ENCODE data around the gene UNC5A.

Gene UNC5A

DNA sequence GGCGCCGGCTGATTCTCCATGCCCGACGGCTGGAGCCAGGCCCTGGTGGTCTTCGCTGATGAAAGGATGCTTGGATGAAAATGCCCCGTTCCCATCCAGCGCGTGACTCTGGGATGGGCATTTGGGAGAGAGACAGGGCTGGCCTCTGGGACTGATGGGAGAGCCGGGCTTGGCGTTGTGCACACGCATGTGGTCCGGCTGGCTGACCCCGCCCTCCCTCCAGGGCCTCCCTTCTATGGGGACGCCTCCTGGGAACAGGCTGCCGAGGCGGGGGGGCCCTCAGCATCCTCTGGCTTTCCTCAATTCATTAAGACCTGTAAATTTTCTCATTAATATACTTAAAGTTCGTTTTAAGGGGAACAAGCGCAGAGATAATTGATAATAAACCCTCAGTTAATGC is 36.8 kb downstream of the UNC5A start:
- Histone ChIP-seq H3K4me3 (ENCODE audit: low read length in 2 of 2) (no peak overlapping the region), H3K4me1 (ENCODE audit: control insufficient read depth, insufficient read depth, low read length) (no peaks in the 10 kb centered on the region), H3K36me3 (ENCODE audit: control insufficient read depth in 2 of 2, insufficient read depth in 2 of 2, low read length in 2 of 2) (no peaks in the 10 kb centered on the region), H3K9ac (ENCODE audit: low read length in 2 of 2) (no peak overlapping the region), H3K27ac (ENCODE audit: low read length) (no peak overlapping the region), H3K27me3 (ENCODE audit: control insufficient read depth in 1 of 2, insufficient read depth in 2 of 2, low read length in 2 of 2) (peaks cover 28 to 35% of the 10 kb centered on the region in 2 donors), H3K9me3 (ENCODE audit: control insufficient read depth in 2 of 2, low read length in 2 of 2) (no peaks in the 10 kb centered on the region)

DNA sequence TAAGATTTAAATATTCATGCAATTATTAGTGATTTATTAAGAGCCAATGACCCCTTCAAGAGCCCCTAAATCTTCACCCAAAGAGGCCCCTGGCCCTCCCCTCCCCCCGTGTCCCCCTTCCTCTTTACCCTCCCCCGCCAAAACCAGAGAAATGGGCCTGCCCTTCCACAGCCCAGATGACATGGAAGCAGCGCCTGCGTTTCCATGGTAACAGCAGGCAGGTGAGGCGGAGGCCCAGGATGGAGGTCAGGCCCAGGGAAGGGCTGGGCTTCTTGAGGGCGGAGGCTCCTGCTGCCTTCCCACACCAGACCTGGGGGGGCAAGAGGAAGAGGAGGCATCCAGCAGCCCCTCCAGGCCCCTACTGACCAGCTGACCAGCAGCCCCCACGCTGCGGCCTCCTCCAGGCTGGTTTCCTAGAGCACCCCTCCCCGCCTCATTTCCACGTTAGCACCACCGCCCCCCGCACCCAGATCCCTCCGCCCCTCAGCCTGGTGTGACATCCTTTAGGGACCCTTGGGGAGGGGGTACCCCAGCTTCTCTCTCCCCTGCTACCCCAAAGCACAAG is 37.4 kb downstream of the UNC5A start:
- Histone ChIP-seq H3K27ac (ENCODE audit: low read length) (no peak overlapping the region), H3K36me3 (ENCODE audit: control insufficient read depth in 2 of 2, insufficient read depth in 2 of 2, low read length in 2 of 2) (no peaks in the 10 kb centered on the region), H3K4me3 (ENCODE audit: low read length in 2 of 2) (no peak overlapping the region), H3K9me3 (ENCODE audit: control insufficient read depth in 2 of 2, low read length in 2 of 2) (no peaks in the 10 kb centered on the region), H3K4me1 (ENCODE audit: control insufficient read depth, insufficient read depth, low read length) (no peaks in the 10 kb centered on the region), H3K27me3 (ENCODE audit: control insufficient read depth in 1 of 2, insufficient read depth in 2 of 2, low read length in 2 of 2) (peaks cover 28 to 35% of the 10 kb centered on the region in 2 donors), H3K9ac (ENCODE audit: low read length in 2 of 2) (no peak overlapping the region)

DNA sequence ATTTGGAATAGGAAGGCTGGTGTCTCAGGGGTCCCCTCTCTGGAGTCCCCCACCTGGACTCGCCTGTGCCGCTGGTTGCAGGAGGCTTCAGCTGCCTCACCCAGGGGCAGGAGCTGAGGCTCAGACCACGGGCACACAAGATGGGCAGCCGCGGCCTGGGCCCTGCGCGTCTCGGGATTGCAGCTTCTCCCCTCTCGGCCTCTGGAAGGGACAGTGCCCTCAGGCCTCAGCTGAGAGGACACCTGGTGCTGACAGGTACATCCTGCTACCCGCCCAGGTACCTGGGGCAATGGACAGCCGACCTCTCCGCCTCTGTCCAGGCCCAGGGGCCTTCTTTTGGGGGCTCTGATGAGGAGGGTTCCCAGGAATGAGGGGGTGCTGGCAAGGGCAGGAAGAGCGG is 38.3 kb downstream of the UNC5A start:
- Histone ChIP-seq H3K9me3 (ENCODE audit: control insufficient read depth in 2 of 2, low read length in 2 of 2) (no peaks in the 10 kb centered on the region), H3K4me3 (ENCODE audit: low read length in 2 of 2) (no peak overlapping the region), H3K36me3 (ENCODE audit: control insufficient read depth in 2 of 2, insufficient read depth in 2 of 2, low read length in 2 of 2) (no peaks in the 10 kb centered on the region), H3K27ac (ENCODE audit: low read length) (no peak overlapping the region), H3K4me1 (ENCODE audit: control insufficient read depth, insufficient read depth, low read length) (no peaks in the 10 kb centered on the region), H3K27me3 (ENCODE audit: control insufficient read depth in 1 of 2, insufficient read depth in 2 of 2, low read length in 2 of 2) (peaks cover 28 to 35% of the 10 kb centered on the region in 2 donors), H3K9ac (ENCODE audit: low read length in 2 of 2) (no peak overlapping the region)

DNA sequence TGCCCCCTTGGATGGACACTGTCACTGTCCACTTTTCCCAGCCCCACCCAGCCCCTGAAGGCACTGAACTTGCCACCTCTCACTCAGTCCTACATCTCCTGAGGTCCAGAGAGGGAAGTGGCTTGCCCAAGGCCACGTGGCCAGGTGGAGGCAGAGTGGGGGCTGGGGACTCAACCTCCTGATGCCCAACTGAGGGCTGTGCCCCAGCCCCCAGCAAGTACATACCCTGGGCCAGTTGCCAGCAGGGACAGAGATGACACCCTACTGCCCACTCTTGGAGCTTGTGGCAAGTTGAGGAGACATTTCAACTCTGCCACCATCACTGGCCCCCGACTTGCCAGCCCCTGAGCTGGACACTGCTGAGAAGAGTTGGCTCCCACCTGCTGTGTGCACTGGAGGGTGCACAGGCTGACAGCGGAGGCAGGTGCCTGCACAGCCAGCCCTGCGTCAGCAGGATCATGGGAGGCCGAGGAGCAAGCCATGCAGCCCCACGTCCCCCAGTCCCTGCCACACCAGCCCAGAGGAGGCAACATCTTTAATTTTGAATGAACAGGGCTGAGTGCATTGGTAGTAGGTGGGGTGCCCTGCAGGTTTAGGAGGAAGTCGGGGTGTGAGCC is 39.4 kb downstream of the UNC5A start:
- H3K27ac ChIP-seq (ENCODE audit: low read length): no peak overlapping the region
- peaks cover 32 to 35% of the 10 kb centered on the region in 2 donors for H3K27me3 ChIP-seq (ENCODE audit: control insufficient read depth in 1 of 2, insufficient read depth in 2 of 2, low read length in 2 of 2)
- no peak overlapping the region for H3K4me3 ChIP-seq (ENCODE audit: low read length in 2 of 2)
- no peaks in the 10 kb centered on the region for H3K36me3 ChIP-seq (ENCODE audit: control insufficient read depth in 2 of 2, insufficient read depth in 2 of 2, low read length in 2 of 2)
- no peaks in the 10 kb centered on the region for H3K9me3 ChIP-seq (ENCODE audit: control insufficient read depth in 2 of 2, low read length in 2 of 2)
- H3K4me1 ChIP-seq (ENCODE audit: control insufficient read depth, insufficient read depth, low read length): no peaks in the 10 kb centered on the region
- no peak overlapping the region for H3K9ac ChIP-seq (ENCODE audit: low read length in 2 of 2)

DNA sequence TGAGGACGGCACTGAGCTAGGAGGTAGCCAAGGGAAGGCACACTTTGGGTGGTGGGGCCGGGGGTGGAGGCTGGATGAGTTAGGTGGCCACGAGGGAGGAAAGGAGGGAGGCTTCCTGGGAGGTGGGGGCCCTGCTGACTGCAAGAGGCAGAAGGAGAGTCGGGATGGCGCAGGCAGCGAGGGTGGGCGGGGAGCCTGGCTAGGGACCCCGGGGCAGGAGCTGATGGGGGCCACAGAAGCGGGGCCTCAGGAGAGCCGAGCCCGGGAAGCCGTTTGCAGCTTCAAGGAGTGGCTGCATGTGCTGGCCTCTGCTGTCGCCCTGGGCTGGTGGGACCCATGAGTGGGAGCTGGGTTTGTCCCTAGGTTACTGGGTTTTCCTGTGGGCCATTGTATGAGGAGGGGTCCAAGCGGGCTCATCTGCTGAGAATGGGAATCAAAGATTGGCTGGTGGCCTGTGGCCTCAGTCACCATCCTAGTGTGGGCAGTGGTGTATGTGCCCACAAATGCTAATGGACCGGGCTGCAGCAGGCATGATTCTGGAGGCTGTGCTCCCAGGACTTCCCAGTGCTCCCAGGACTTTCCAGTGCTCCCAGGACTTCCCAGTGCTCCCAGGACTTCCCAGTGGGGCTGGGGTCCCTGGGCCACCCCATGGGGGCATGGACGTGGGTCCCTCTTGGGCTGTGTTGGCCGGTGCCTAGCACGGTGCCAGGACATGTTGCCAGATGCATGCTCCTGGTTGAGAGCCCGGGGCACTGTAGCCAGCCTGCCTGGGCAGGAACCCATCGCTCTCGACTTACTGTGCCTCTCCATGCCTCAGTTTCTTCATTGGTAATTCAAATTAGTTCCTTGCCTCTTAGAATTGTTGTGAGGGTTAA is 40.2 kb downstream of the UNC5A start:
- Histone ChIP-seq H3K9me3 (ENCODE audit: control insufficient read depth in 2 of 2, low read length in 2 of 2) (no peaks in the 10 kb centered on the region), H3K27ac (ENCODE audit: low read length) (no peak overlapping the region), H3K27me3 (ENCODE audit: control insufficient read depth in 1 of 2, insufficient read depth in 2 of 2, low read length in 2 of 2) (peaks cover 31% of the 10 kb centered on the region in 2 donors), H3K9ac (ENCODE audit: low read length in 2 of 2) (no peak overlapping the region), H3K36me3 (ENCODE audit: control insufficient read depth in 2 of 2, insufficient read depth in 2 of 2, low read length in 2 of 2) (no peaks in the 10 kb centered on the region), H3K4me3 (ENCODE audit: low read length in 2 of 2) (no peak overlapping the region), H3K4me1 (ENCODE audit: control insufficient read depth, insufficient read depth, low read length) (no peaks in the 10 kb centered on the region)

DNA sequence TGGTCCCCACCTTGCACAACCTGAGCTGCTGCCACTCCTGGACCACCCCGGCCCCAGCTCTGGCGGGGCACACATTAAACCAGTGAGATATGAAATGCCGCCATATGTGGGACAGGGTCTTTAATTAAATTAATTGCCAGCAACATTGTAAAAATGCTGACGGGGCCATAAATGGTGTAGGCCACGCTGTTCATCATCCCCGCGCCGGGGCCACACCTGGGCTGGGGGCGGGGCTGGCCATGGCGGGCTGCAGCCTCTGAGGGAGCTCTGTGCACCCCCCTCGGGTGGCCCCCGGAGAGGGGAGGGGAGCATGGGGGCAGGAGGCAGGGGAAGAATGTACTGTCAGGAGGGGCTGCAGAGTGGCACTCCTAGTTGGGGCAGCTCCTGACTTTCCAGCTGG is 41.0 kb downstream of the UNC5A start:
- H3K27me3 ChIP-seq (ENCODE audit: control insufficient read depth in 1 of 2, insufficient read depth in 2 of 2, low read length in 2 of 2): peaks cover 26 to 29% of the 10 kb centered on the region in 2 donors
- H3K9me3 ChIP-seq (ENCODE audit: control insufficient read depth in 2 of 2, low read length in 2 of 2): no peaks in the 10 kb centered on the region
- no peak overlapping the region for H3K4me3 ChIP-seq (ENCODE audit: low read length in 2 of 2)
- no peaks in the 10 kb centered on the region for H3K36me3 ChIP-seq (ENCODE audit: control insufficient read depth in 2 of 2, insufficient read depth in 2 of 2, low read length in 2 of 2)
- H3K27ac ChIP-seq (ENCODE audit: low read length): no peak overlapping the region
- H3K9ac ChIP-seq (ENCODE audit: low read length in 2 of 2): no peak overlapping the region
- H3K4me1 ChIP-seq (ENCODE audit: control insufficient read depth, insufficient read depth, low read length): no peaks in the 10 kb centered on the region

DNA sequence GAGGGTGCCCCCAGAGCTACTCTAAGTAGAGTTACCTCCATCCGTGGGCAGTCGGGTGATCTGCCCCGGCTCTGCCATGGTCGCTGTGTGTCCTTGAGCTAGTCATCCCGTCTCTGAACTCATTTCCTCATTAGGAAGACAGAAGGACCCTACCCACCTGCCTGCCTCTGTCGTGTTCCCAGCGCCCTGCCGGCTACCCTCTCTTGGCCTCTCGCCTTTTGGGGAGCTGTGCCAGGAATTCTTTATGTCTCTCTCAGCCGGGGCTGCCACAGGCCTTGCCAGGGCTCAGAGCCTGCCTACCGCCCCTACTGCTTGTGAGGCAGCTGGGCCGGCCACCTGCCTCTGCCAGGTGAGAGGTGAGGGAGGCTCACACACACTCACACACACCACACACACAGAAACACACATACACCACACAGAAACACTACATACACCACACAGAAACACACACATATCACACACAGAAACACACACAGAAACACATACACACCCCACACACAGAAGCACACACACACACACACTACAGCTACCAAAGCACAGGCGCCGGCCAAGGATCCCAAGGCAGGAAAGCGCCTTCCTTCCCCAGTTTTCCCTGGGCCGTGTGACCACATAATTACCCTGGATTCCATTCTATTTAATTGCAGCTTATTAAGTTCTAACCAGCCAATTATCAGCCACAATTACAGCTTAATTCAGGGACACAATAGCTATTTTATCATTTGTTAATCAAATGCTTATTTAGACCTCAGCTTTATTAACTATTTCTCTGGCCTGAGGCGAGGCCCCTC is 41.7 kb downstream of the UNC5A start:
- no peak overlapping the region for H3K4me3 ChIP-seq (ENCODE audit: low read length in 2 of 2)
- H3K36me3 ChIP-seq (ENCODE audit: control insufficient read depth in 2 of 2, insufficient read depth in 2 of 2, low read length in 2 of 2): no peaks in the 10 kb centered on the region
- H3K27ac ChIP-seq (ENCODE audit: low read length): no peak overlapping the region
- H3K4me1 ChIP-seq (ENCODE audit: control insufficient read depth, insufficient read depth, low read length): no peaks in the 10 kb centered on the region
- no peaks in the 10 kb centered on the region for H3K9me3 ChIP-seq (ENCODE audit: control insufficient read depth in 2 of 2, low read length in 2 of 2)
- no peak overlapping the region for H3K9ac ChIP-seq (ENCODE audit: low read length in 2 of 2)
- peaks cover 20 to 26% of the 10 kb centered on the region in 2 donors for H3K27me3 ChIP-seq (ENCODE audit: control insufficient read depth in 1 of 2, insufficient read depth in 2 of 2, low read length in 2 of 2)

DNA sequence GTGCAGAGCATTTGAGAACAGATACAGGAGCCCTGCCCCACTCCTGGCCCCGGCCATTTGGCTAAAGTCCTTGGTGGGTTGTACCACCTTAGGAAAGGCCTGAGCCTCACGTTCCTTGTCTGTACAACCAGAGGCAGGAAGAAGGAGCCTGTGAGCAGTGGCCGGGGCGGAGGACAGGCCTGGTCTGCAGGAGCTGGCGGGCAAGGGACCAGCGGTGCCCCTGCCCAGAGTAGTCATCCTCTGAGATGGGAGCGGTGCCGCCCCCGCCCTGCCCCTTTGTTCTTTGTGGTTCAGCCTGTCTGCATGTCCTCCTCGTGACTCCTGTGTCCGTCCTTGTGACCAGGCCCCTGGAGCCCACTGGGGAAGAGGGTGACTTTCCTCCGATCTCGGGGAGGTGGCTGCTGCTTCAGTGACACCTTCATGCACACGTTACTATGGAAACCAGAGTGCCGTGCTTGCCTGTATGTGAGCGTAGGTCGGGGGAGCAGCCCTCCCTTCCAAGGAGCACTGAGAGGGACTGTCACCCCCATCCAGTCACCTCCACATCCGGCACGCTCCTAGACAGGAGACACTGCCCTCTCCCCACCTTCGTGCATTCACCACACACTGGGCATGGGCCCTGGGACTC is 42.9 kb downstream of the UNC5A start:
- no peaks in the 10 kb centered on the region for H3K36me3 ChIP-seq (ENCODE audit: control insufficient read depth in 2 of 2, insufficient read depth in 2 of 2, low read length in 2 of 2)
- H3K27me3 ChIP-seq (ENCODE audit: control insufficient read depth in 1 of 2, insufficient read depth in 2 of 2, low read length in 2 of 2): peaks cover 12 to 27% of the 10 kb centered on the region in 2 donors
- no peak overlapping the region for H3K4me3 ChIP-seq (ENCODE audit: low read length in 2 of 2)
- H3K4me1 ChIP-seq (ENCODE audit: control insufficient read depth, insufficient read depth, low read length): no peaks in the 10 kb centered on the region
- no peaks in the 10 kb centered on the region for H3K9me3 ChIP-seq (ENCODE audit: control insufficient read depth in 2 of 2, low read length in 2 of 2)
- H3K9ac ChIP-seq (ENCODE audit: low read length in 2 of 2): no peak overlapping the region
- no peak overlapping the region for H3K27ac ChIP-seq (ENCODE audit: low read length)

DNA sequence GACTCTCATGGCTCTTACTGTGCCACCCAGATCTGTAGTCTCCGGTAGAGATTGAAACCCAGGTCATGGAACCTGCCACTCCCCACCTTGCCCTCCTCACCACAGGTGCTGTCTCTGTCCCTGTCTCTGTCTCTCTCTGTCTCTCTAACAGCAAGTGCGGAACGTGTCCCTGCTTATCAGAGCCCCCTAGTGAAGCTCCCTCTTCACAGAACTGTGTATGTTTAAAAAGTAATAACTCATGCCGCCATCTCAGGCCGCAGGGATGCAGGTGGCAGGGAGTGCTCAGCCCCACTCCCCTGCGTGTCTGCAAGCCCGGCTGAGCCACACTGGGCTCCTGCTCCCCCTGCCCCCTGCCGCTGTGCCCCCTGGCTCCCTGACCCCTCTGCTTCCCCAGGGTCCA is 43.8 kb downstream of the UNC5A start:
- Histone ChIP-seq H3K27me3 (ENCODE audit: control insufficient read depth in 1 of 2, insufficient read depth in 2 of 2, low read length in 2 of 2) (peaks cover 5 to 24% of the 10 kb centered on the region in 2 donors), H3K9ac (ENCODE audit: low read length in 2 of 2) (no peak overlapping the region), H3K36me3 (ENCODE audit: control insufficient read depth in 2 of 2, insufficient read depth in 2 of 2, low read length in 2 of 2) (no peaks in the 10 kb centered on the region), H3K9me3 (ENCODE audit: control insufficient read depth in 2 of 2, low read length in 2 of 2) (no peaks in the 10 kb centered on the region), H3K27ac (ENCODE audit: low read length) (no peak overlapping the region), H3K4me1 (ENCODE audit: control insufficient read depth, insufficient read depth, low read length) (no peaks in the 10 kb centered on the region), H3K4me3 (ENCODE audit: low read length in 2 of 2) (no peak overlapping the region)

DNA sequence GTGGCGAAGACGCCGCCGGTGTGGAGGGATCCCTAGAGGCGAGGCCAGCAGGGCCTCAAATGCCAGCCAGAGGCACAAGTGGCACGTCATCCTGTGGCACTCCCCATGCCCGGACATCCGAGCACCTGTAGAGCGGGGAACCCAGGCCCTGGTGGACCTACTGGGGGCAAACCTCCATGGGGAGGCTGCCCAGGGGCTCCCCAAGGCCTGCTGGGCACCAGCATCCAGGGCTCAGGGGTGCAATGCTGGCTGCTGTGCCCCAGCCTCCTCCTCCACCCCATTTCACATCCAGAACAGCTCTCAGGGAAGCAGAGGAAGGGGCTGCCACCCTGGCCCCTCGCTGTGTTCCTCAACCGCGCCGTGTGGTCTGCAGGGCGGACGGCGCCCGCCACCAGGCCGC is 45.2 kb downstream of the UNC5A start:
- no peak overlapping the region for H3K4me3 ChIP-seq (ENCODE audit: low read length in 2 of 2)
- H3K9ac ChIP-seq (ENCODE audit: low read length in 2 of 2): no peak overlapping the region
- no peaks in the 10 kb centered on the region for H3K36me3 ChIP-seq (ENCODE audit: control insufficient read depth in 2 of 2, insufficient read depth in 2 of 2, low read length in 2 of 2)
- no peak overlapping the region for H3K27ac ChIP-seq (ENCODE audit: low read length)
- H3K9me3 ChIP-seq (ENCODE audit: control insufficient read depth in 2 of 2, low read length in 2 of 2): no peaks in the 10 kb centered on the region
- peaks cover 5 to 22% of the 10 kb centered on the region in 2 donors for H3K27me3 ChIP-seq (ENCODE audit: control insufficient read depth in 1 of 2, insufficient read depth in 2 of 2, low read length in 2 of 2)
- H3K4me1 ChIP-seq (ENCODE audit: control insufficient read depth, insufficient read depth, low read length): no peaks in the 10 kb centered on the region

Data from stomach smooth muscle (tissue), 2 donors.